Cardiac muscle cell (in vitro differentiated cells and primary cell): ENCODE data around the gene ZNF776. TPM values are rescaled to one million over a fixed set of nuclear protein-coding genes. Genes with fewer than 3 reads are reported as not detected.
"Not testable (repeated sequence)": the region's sequence is repeated elsewhere in the genome, so short reads cannot be mapped to it uniquely, and the experiment has no call there.

Source experiments
- DNase-seq, 2 donors: peaks; one replicate each; pipeline versions ENCODE4 v3.0.0 to v3.0.0-alpha.2; 2010 to 2017; ENCODE audit warnings: low read depth in 1 of 2, low spot score in 1 of 2
- H3K27ac ChIP-seq: fragments of 200-600 bp; sonication (generic); 2 replicates; pipeline ENCODE4 v1.5.1; 2016
- H3K27me3 ChIP-seq: fragments of 200-600 bp; sonication (generic); 2 replicates; pipeline ENCODE4 v1.6.0; 2016; ENCODE audit warnings: control low read depth
- H3K36me3 ChIP-seq: fragments of 200-600 bp; sonication (generic); 2 replicates; pipeline ENCODE4 v1.5.1; 2016; ENCODE audit warnings: control low read depth
- H3K4me1 ChIP-seq: fragments of 200-600 bp; sonication (generic); 2 replicates; pipeline ENCODE4 v1.8.1; 2017; ENCODE audit warnings: low read depth, mild to moderate bottlenecking, mixed run types
- H3K4me3 ChIP-seq: fragments of 200-600 bp; sonication (generic); 2 replicates; pipeline ENCODE4 v1.5.1; 2016; ENCODE audit warnings: mild to moderate bottlenecking
- H3K9me3 ChIP-seq: fragments of 200-600 bp; sonication (generic); 2 replicates; pipeline ENCODE4 v1.5.1; 2017; ENCODE audit warnings: low read depth, mild to moderate bottlenecking, control low read depth
- polyA plus RNA-seq: library from polyadenylated mRNA; unstranded; fragments of >200 nt; fragmentation: Nextera tagmentation; extraction: Ambion mirVana; gene quantifications from 2 replicates; pipeline ENCODE4 v1.2.1, GENCODE V29; 2016
- total RNA-seq: library from RNA; depleted of rRNA; stranded (reverse); fragments of >200 nt; gene quantifications from 2 replicates; pipeline ENCODE4 v1.2.3, GENCODE V29; 2016
- TF ChIP-seq, protein P1 (sequence below): IDR thresholded peaks from 2 replicates; pipeline ENCODE4 v1.5.1; 2012; ENCODE audit warnings: low read depth, mild to moderate bottlenecking, low read length

The ZNF776 gene
- total and polyA plus RNA-seq, 2 experiments from 2014 or later, result 20.0 to 20.7 TPM

DNA sequence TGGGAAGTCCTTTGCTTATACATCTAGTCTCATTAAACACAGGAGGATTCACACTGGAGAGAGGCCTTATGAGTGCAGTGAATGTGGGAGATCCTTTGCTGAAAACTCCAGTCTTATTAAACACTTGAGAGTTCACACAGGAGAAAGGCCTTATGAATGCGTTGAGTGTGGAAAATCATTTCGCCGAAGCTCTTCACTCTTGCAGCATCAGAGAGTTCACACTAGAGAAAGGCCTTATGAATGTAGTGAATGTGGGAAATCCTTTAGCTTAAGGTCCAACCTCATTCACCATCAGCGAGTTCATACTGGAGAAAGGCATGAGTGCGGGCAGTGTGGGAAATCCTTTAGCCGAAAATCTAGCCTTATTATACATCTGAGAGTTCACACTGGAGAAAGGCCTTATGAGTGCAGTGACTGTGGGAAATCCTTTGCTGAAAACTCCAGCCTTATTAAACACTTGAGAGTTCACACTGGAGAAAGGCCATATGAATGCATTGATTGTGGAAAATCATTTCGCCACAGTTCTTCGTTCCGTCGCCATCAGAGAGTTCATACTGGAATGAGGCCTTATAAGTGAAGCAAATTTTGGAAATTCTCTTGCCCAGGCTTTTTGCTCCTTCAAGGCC, 32.7 kb downstream of the ZNF776 start:
- Histone ChIP-seq H3K9me3 (no peaks in the 10 kb centered on the region), H3K27me3 (no peaks in the 10 kb centered on the region), H3K27ac (no peak overlapping the region), H3K4me1 (no peaks in the 10 kb centered on the region), H3K36me3 (peaks cover 7% of the 10 kb centered on the region), H3K4me3 (no peak overlapping the region)
- TF ChIP-seq, protein P1, sequence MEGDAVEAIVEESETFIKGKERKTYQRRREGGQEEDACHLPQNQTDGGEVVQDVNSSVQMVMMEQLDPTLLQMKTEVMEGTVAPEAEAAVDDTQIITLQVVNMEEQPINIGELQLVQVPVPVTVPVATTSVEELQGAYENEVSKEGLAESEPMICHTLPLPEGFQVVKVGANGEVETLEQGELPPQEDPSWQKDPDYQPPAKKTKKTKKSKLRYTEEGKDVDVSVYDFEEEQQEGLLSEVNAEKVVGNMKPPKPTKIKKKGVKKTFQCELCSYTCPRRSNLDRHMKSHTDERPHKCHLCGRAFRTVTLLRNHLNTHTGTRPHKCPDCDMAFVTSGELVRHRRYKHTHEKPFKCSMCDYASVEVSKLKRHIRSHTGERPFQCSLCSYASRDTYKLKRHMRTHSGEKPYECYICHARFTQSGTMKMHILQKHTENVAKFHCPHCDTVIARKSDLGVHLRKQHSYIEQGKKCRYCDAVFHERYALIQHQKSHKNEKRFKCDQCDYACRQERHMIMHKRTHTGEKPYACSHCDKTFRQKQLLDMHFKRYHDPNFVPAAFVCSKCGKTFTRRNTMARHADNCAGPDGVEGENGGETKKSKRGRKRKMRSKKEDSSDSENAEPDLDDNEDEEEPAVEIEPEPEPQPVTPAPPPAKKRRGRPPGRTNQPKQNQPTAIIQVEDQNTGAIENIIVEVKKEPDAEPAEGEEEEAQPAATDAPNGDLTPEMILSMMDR, result no peak
- DNase-seq, result no peak

DNA sequence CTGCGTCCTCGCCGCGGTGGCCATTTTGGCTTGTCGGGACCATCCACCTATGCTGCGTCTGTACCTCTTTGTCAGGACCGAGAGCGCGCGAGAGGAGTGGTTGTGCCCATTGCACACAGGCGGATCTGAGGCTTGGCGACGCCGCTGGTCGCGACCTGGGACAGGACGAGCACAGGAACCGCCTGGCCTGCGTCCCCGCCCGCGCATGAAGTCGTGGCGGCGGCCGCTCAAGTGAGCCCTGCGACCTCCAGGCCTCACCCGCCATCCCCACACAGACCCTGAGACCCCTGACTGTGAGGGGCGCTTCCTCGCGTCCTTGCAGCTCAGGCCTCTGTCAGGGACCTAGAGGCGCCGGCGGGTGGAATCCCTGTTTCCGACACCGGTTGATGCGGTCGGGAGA, 39.7 kb downstream of the ZNF776 start:
- H3K27me3 ChIP-seq, result no peaks in the 10 kb centered on the region
- no peaks in the 10 kb centered on the region for H3K4me1 ChIP-seq
- no peak overlapping the region for H3K27ac ChIP-seq
- DNase-seq, result no peak
- no peak overlapping the region for H3K4me3 ChIP-seq
- no peaks in the 10 kb centered on the region for H3K9me3 ChIP-seq
- TF ChIP-seq, protein P1, result no peak
- no peaks in the 10 kb centered on the region for H3K36me3 ChIP-seq

DNA sequence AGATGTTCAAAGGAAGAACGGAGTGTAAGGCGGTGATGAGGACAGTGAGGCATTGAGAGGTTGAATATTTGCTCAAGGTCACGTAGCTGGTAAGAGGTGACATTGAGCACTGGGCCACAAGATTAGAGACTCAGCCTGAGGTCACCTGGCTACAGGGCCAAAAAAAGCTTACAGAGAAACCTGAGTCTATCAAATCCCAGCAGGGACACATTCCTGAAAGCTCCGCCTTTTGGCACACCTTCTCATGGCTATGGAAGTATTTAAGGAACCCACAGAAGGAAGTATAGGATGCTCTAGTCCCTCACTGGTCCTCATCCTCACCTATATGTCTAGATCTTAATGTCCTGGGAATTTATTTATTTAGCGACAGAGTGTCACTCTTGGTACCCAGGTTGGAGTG, 40.3 kb downstream of the ZNF776 start:
- Histone ChIP-seq H3K27me3 (no peaks in the 10 kb centered on the region), H3K27ac (no peak overlapping the region), H3K4me3 (no peak overlapping the region), H3K4me1 (no peaks in the 10 kb centered on the region), H3K36me3 (no peaks in the 10 kb centered on the region), H3K9me3 (no peaks in the 10 kb centered on the region)
- TF ChIP-seq, protein P1, result no peak
- DNase-seq, result no peak

DNA sequence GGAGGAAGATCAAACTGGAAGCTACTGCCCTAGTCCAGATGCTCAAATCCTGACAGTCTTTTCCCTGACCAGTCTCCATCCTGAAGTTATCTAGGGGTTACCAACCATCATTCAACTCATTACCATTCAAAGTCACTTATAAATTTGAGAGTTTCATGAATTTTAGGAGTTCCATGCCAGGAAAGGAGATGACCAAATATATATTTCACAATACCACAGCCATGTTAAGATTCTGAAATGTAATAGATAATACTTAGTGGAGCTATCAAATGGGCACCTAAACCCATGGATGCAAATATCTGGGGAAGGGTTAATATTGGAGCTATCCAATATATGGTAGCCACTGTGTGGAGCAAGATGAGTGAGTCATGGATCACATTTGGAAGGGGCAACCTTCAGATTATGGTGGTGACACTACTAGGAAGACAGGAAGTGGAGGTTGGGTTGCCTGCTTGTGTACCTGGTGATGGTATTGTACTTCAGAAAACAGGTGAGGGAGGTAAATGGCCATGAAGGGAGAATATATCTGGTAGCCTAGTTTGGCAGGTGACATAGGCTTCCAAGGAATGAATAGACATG, 41.6 kb downstream of the ZNF776 start:
- H3K9me3 ChIP-seq, result no peaks in the 10 kb centered on the region
- H3K27ac ChIP-seq, result no peak overlapping the region
- no peaks in the 10 kb centered on the region for H3K4me1 ChIP-seq
- H3K36me3 ChIP-seq, result peaks cover 3% of the 10 kb centered on the region
- DNase-seq, result no peak
- no peak overlapping the region for H3K4me3 ChIP-seq
- no peaks in the 10 kb centered on the region for H3K27me3 ChIP-seq
- TF ChIP-seq, protein P1, result no peak

DNA sequence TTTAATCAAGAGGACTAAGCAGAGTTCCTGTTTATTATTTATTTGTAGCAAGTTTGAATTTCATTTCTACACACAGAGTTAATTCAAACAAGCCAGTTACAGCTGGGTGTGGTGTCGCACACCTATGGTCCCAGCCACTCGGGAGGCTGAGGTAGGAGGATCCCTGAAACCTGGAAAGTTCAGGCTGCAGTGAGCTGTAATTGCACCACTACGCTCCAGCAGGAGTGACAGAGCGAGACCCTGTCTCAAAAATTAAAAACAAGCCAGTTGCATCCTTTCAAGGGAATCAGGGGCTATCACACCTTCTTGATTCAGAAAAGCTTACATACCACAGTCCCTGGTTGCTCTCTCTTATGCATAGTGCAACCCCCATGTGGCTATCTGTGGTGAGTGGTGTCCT, 42.7 kb downstream of the ZNF776 start:
- H3K36me3 ChIP-seq, result peaks cover 3% of the 10 kb centered on the region
- H3K27me3 ChIP-seq, result no peaks in the 10 kb centered on the region
- DNase-seq, result no peak
- no peak overlapping the region for H3K4me3 ChIP-seq
- TF ChIP-seq, protein P1, result no peak
- H3K27ac ChIP-seq, result no peak overlapping the region
- no peaks in the 10 kb centered on the region for H3K9me3 ChIP-seq
- no peaks in the 10 kb centered on the region for H3K4me1 ChIP-seq

DNA sequence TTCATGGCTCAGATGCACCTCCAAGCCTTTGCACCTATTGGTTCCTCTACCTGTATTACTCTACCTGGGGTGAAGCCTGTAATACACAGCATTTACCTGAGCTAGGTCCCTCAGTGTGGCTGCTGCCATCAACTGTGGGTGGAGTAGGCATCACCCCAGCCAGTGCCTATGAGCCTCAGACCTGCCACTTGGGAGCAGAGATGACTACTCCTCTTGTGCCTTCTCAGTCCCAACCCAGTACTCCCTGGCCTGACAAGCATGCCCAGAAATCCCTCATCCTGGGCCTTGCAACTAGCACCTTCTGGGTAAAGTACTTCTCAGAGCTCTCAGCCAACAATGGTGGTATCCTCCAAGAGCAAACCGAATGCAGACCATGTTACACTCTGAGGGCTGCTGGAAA, 50.0 kb downstream of the ZNF776 start:
- H3K27me3 ChIP-seq, result not testable (repeated sequence)

More for the DNA sequence above, 50.0 kb downstream of the ZNF776 start:
- not testable (repeated sequence) for H3K4me1 ChIP-seq, H3K27ac ChIP-seq, H3K9me3 ChIP-seq, H3K4me3 ChIP-seq, DNase-seq, H3K36me3 ChIP-seq
